IPS-NIHi11 (cell line): Measurements from ENCODE around the gene MAN2A2.

ENCODE experiments used
- DNase-seq: peaks from one replicate; pipeline ENCODE4 v3.0.0; 2012; ENCODE audit warnings: mixed read lengths, low spot score

Gene MAN2A2

DNA sequence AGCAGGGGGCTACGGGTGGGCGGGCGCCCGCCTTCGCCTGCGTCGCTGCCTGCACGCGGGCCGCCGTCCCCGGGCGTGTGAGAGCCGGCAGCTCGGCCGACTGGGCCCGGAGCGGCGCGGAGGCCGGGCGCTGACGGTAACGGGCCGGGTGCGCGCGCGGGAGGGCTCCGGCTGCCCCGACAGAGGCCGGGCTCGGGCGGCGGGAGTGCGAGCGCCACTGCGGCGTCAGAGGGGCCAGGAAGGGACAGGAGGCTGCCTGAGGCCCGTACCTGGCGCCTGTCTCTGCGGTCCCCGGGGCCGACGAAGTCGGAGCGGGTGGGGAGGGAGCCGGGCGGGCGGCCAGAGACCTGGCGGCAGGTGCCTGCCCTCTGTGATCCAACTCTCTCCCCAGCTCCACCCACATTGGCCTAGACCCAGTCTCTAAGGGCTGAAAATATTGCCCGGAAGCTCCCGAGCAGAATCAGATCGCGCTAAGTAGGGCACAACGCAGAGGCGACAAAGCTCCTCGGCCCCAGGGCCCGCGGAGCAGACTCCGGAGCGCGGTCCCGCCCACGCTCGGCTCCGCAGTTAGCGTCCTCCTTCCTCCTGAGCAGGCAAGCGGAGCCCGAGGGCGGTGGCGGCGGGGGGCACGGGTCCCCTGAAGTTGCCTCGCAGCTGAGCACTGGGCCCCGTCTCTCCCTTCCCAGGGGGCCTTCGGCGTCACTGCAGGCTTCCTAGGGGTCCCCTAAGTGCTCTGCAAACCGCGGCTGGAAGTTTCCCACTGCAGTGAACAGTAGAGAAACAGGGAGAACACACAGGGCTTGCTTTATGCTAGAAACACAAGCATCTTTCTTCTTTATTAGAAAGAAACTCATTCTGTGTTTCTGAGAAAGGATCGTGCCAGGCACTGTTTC lies at the start of gene MAN2A2:
TSS of gene MAN2A2 (plus strand) at position 463 of the 893 bp plus-strand sequence. CDS start 906 bp downstream, outside the sequence.
- DNase-seq, result peak; percentile 79

DNA sequence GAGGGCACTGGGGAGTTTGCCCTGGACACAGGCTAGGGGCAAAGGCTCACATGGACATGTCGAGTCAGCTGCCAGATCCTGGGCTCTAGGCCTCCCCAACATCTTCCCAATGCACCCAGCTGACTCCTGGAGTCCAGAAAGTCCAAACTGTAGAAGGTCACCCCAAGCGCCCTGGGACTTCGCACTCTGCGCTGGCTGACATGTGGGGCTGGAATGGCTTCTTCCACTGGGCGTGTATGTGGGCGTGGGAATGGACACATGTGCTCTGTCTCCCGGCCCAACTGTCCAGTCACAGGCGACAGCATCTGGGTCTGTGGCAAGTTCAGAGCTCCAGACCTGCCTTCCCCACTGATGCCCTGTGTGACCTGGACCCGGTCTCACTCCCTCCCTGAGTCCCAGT lies 48.0 kb upstream of the MAN2A2 start:
- no peak for DNase-seq

DNA sequence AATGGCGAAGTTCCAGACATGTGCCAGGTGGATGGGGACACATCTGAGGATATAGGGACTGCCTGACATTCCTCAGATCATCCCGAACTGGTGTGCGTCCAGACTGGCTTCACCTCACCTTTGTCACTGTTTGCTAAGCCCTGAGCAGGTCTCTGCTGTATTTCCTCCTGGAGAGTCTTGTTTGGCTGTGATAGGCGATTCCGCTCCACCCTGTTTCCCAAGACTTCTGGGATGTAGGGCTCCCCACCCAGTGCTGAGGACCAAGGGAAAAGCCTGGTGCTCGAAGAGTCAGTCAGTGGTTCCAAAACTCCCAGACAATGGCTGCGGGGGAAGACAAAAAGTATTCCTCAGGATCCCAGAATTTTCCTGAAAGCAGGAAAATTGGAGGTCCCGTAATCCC lies 45.8 kb upstream of the MAN2A2 start:
- no peak for DNase-seq

DNA sequence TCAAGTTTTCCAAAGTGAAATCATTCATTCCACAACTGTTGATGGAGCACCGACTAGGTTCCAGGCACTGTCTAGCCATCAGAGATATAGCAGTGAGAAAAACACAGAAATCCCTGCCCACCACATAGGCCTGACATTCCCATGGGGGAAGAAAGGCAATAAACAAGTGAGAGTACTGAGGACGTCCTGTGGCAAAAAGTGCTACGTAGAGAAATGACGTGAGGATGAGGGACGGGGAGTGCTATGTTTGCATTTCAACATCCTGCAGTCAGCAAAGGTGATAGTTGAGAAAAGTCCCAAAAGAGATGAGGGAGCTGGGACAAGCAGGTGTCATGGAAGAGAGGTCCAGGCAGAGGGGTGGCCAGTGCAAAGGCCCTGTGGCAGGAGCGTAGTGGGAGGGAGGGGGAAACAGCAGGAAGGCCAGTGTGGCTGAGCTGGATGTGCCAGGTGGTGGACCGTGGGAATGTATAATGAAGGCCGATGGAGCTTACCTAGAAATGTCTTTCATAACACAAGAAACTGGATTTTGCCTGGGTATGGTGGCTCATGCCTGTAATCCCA lies 45.1 kb upstream of the MAN2A2 start:
- no peak for DNase-seq

DNA sequence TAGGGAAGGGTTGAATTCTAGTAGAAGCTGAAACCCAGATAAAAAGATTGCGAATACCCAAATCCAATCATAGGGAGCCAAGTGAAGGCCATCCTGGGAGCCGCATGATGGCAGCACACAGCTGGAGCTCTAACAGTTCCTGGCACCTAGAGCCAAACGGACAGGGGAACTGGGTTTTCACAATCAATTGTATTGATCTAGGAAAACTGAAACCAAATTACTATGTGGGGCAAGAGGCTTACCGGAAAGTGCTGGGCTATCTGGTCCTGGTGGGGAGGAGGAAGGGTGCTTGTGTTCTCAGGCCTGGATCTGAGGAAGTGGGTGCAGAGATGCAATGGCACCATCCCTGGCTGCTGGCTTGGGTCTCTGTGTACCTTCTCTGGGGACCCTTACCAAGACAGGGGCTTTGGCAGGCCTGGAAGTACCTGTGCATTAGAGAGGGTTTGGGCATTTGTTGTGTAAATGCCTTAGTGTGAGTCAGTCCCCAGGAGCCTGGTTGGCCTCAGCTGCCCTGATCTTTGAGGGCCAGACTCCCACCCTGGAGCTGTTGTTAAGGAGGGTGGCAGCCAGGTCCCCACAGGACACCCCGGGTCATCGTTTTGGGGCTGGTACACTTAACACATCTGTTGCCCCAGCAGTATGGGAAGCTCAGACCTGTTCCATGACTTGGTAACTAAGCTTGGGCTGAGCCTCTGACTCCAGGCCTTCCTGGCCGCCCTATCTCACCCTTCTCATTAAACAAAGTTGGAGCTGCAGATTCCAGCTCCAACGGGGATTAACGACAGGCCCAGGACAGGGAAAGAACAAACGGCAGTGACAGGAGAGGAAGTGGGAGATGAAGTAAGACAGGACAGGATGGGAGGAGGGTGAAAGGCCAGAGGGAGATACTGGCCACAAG lies 43.6 kb upstream of the MAN2A2 start:
- peak; percentile 49 for DNase-seq

DNA sequence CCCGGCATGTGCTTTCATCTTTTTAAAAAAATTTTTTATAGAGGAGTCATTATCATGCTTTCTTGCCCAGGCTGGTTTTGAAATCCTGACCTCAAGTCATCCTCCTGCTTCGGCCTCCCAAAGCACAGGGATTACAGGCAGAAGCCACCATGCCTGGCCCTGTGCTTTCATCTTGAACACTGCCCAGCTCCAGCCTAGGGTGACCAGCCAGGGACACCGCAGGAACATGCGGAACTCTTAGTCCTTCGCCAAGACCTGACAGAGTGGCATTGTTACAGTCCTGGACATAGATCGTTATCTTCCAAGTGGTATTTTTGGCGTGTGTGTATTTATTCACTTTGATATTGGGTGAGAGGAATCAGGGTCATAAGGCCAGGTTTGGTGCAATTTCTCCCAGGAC lies 42.7 kb upstream of the MAN2A2 start:
- no peak for DNase-seq

DNA sequence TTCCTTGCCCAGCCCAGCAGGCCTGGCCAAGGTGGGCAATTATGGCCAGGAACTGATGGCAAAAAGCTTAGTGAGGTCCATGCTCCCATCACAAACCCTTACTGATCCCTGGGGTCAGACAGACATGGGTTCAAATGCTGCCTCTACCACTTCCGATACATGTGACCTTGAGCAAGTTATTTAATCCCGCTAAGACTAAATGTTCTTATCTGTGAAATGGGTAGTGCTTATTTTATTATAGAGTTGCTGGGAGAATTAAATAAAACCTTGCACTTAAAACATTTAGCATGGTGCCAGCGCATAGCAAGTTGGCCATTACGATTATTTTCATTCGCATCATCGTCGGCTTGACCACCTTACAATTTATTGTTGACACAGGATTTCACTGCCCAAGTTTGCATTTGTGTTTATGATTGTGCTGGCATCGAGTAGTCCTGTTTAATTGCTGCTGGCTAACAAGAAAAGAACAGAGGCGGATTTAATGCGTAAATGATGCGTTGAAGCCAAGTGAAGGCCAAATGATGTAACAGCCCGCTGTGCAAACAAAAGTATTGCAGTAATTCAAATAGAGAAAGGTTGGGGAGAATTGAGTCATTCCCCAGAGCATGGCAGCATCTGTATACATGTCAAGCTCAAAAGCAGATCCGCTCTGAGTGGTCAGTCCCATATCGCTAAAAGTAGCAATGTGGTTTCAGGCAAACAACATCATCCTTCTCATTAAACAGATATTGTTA lies 42.0 kb upstream of the MAN2A2 start:
- DNase-seq, result no peak

DNA sequence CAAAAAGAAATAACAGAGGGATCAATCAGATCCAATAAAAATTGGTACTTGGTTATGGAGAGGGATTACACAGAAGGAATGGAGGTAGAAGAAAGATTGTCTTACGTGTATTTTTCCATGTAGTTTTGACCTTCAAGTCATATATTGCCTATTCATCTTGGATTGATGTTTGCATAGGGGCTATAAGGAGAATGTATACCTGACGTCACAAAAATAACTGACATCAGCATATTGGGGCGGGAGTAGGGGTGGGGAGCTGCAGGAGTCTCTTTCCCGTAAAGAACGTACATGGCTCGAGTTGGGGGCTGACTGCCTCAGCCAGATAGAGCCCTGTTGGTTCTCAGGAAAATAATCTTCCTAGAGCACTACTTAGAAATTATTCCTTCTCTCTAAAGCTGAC lies 40.6 kb upstream of the MAN2A2 start:
- DNase-seq, result no peak

DNA sequence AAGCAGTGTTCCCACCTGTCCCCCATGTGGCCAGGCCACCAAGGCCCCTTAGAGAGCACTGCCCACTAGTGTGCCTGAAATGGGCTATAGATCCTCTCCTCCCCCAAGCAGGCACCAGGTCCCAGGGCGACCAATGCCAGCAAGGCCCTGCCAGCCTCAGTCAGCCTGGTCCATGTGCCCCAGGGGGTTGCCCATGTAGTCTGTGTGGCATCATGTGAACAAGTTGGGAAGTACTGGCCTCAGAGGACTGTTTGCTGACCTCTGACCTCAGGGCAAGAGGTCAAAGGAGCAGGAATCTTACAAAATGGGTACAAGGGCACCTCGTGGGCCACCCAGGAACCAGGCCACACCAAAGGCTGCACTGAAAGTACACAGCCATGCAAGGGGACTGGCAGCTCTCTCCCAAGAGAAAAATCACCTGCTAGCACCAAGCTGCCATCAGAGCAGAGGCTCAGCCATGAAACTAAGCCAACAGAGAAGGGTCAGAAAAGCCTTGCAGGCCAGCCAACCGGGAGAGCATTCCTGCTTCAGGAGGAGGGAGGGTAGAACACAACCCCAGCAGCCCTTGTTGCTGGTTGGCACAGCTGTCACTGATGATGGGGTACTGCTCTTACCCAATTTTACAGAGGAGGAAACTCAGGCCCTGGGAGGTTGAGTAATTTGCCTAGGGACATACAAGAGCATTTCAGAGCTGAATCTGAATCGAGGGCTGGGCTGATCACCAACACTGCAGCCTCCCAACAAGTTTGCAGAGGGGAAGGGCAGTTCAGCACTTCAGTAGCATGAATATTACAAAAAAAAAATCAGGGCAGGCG lies 39.9 kb upstream of the MAN2A2 start:
- no peak for DNase-seq

DNA sequence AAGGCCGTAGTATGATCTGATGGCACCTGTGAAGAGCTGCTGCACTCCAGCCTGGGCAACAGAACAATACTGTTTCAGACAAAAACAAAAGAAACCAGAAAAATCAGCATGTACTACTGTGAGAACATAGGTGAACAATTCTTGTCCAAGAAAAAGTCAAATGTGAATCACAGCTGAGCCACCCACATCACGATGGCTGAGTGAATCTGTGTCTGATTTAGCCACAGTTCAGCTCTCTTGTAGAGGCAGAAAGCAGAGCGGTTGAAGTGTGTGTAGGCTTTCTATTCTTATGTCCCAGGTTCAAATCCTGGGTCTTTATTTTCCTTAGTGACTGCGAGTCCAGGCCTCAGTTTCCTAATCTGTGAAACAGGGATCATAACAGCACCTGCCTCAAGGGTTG lies 39.1 kb upstream of the MAN2A2 start:
- no peak for DNase-seq

DNA sequence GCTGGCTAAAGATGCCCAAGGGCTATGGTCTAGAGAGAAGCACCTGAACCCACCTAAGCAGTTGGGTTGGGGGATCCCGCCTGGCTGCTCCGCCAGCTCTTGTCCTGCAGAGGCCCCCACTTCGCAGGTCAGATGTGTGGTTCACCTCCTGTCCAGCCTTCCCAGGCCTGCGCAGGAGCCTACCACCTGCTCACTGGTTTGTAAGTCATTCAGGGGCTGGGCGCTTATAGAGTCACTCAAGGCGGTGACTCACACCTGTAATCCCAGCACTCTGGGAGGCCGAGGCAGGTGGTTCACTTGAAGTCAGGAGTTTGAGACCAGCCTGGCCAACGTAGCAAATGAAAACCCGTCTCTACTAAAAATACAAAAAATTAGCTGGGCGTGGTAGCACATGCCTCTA lies 38.6 kb upstream of the MAN2A2 start:
- DNase-seq, result no peak

DNA sequence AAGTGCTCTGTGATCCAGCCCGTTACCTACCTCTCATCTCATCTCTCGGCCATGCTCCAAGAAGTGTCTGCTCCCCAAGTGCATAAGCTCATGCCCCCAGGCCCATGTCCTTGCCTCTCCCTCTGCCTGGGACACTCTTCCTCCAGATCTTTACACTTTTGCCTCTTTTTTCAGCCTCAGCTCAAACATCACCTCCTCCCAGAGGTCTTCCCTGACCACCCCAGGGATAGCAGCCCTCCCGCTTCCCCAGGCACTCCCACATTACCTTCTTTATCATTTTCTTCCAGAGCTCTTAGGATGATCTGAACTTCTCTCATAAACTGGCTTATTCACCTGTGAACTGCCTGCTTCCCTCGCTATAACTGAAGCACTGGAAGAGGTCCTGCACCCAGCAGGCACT lies 37.4 kb upstream of the MAN2A2 start:
- DNase-seq, result no peak

DNA sequence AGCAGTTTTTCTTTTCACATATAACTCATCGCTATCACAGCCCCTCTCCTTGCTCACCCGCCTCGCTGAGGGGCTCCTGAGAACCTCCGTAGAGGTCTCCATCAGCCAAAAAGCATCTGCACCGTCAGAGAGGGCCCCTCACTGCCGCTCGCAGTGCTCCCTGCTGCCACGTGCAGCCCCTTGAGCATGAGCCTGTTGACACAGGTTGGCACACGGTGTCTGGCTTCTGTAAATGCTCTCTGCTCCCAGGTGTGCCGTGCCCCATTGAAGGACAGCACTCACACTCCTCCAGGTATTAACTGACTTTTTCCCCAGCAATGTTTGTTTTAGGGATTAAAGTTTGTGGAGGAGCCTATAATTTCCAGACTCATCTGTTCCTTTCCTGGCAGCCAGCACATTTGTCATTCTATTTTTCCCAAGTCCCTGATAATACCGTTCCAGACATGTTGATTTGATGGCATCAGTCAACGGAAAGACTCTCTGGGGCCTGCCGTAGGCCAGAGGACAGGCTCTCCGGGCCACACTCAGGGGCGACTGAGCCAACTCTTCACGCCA lies 36.9 kb upstream of the MAN2A2 start:
- DNase-seq, result no peak

DNA sequence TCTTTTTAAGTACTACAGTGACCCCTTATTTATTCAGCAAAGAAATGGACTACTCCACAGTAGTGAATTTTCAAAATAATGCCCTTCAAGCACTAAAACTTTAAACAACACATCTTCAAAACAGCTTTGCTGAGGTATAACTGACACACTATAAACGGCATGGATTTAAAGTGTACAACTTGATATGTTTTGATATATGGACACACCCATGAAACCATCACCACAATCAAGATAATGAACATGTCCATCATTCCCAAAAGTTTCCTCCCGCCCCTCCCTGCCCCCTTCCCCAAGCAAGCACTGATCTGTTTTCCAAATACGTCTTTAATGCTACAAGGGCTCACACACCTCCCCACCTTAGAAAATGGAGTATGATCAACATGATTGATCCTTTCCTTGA lies 36.3 kb upstream of the MAN2A2 start:
- no peak for DNase-seq

DNA sequence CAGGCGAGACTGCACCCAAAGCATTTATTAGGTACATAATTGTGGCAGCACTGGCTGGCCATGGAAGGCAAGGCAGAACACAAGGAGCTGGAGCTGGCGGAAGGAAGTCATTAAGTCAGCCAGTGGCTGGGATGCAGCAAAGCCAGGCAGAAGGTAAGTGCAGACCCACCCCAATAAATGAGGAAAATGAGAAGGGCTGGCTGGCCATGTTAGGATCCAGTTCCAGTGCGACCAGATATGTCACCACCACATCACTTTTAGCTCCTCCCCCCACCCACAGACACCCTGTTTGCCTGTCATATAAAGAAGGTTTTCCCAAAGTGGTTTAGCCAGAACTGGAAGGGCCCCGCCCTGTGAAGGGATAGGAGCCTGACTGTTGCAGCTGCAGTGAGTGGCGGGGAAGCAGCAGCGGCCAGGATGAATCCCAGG lies 34.8 kb upstream of the MAN2A2 start, which contains the start of gene FURIN:
TSS of gene FURIN (plus strand) at position 328 of the 429 bp plus-strand sequence. CDS start 7,153 bp downstream, outside the sequence.
- no peak for DNase-seq

DNA sequence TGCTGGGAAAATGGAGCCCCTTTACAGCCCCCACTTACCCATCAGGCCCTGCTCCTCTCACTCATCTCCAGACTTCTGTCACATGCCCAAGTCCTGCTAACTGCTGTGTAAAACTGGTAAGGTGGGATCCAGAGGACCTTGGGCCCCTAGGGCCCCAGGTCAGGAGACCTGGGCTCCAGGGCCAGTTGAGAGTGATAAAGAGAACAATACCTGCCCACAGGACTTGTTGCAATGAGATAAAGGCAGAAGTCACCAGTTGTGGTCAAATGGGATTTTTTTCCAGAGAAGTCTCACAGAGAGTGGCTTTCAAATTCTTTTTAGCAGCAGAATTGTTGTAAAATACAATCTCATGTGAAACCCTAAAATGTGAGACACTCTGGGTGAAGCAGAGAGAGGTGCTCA lies 34.0 kb upstream of the MAN2A2 start:
- DNase-seq, result no peak

DNA sequence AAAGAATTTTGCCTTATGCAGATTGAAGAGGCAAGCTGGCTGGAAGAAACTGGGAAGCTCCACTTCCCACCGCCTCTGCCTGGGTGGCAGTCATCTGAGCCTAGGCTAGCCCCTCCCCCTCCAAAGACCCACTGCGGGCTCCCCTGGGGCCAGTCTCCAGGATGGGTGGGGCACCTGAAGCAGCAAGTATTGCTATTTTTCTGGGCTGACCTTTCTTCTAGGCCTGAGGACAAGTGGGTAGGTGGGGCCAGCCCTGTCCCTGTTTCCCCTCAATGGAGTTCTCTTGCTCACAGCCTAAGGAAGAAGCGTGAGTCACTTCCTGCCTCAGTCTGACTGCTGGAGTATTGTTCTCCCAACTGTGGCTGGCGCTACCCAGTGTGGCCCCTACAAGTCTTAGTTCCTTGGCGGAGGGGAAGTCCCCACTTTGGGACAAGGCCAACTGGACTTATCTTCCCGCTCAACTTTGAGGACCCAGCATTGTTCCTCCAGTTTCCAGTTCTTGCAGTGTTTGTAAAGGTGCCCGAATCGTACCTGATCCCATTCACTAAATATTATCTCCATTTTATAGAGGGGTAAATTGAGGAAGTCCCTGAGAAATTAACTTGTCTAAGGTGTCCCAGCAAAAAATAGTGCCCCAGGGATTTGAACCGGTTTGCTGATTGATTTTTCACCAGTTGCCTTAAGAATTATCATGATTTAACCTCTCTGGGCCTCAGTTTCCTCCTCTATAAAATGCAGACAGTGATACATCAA lies 33.3 kb upstream of the MAN2A2 start:
- DNase-seq, result peak; percentile 42

DNA sequence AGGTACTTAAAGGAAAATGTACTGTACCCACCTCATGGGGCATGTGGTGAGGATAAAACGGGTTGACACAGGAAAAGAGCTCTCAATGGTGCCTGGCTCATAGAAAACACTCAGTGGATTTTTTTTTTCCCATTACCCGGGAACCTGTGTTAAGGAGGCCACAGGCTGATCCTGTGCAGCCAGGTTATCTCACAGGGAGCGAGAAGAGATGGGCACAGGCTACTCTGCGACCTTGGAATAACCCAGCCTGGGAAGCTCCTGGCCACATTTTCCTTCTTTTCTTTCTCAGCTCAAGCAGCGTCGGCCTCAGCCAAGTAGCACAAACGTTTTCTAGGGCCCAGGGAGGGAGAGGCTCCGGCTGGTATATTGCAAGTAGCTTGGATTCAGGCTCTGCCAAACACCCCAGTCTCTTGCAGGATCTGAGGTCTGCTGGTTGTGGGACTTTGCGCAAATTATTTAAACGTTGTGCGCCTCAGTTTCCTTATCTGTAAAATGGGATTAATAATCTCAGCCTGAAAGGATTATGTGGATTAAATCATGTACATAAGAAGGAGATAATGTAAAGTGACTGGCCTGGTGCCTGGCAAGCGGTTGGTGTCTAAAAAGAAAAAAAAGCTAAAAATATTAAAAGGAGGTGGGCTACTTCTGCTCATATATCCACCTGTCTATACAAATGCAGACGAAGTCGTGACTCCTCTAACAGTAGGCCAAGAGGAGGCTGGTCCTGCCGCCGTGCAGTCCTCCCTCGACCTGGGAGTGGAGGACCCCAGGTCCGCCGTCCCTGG lies 32.6 kb upstream of the MAN2A2 start:
- peak; percentile 44 for DNase-seq

DNA sequence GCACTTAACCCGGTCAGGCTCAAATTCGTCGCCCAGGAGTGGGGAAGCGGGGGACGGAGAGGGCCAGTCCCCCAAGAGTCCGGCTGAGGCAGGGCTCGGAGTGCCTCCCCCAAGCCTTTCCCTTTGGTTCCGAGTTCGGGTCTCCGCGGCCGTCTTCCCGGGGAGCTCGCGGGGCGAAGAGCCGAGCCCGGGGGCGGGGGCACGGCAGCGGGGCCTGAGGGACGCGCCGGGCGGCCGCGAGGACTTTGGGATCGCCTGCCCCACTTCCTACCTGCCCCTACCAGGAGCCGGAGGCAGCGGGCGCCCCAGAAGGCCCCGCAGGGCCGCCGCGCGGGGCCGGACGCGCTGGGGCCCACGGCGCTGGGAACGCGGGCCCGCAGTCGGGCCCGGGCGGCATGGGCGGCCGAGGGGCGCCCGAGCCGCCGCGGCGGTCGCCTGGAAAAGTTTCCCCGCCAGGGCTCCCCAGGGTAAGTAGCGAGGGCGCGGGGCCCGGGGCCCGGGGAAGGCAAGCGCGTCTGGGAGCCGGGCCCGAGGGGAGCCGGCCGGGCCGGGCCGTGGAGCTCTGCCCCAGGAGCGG lies 31.9 kb upstream of the MAN2A2 start:
- peak; percentile 59 for DNase-seq
